ENCODE data around the gene SH3D19.

DNA sequence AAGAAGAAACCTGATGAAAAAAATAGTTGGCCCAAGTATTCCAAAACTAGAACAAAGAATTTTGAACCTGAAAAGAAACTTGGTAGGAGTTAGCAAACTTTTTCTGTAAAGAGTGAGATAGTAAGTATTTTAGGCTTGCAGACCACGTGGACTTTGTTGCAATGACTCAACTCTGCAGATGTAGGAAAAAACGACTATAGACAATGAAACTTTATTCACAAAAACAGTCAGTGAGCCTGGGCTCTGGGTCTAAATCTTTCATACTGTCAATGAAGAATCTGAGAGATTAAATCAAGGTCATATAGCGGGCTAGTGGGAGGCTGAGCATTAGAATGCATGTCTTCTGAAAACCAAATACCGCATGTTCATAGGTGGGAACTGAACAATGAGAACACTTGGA, 23.0 kb downstream of the SH3D19 start:
- TF ChIP-seq, protein P1, sequence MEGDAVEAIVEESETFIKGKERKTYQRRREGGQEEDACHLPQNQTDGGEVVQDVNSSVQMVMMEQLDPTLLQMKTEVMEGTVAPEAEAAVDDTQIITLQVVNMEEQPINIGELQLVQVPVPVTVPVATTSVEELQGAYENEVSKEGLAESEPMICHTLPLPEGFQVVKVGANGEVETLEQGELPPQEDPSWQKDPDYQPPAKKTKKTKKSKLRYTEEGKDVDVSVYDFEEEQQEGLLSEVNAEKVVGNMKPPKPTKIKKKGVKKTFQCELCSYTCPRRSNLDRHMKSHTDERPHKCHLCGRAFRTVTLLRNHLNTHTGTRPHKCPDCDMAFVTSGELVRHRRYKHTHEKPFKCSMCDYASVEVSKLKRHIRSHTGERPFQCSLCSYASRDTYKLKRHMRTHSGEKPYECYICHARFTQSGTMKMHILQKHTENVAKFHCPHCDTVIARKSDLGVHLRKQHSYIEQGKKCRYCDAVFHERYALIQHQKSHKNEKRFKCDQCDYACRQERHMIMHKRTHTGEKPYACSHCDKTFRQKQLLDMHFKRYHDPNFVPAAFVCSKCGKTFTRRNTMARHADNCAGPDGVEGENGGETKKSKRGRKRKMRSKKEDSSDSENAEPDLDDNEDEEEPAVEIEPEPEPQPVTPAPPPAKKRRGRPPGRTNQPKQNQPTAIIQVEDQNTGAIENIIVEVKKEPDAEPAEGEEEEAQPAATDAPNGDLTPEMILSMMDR (IDR thresholded peaks at IDR 0.05), result no peak
- no peak for TF ChIP-seq EP300 (IDR thresholded peaks at IDR 0.05)
